Parathyroid adenoma (tissue), 2 donors: Measurements from ENCODE around the gene RGS10.

Experiments used
- H2AFZ ChIP-seq: fragments of 300-600 bp; sonication (generic); one replicate; pipeline ENCODE4 v1.7.0; 2017; ENCODE audit warnings: antibody characterized with exemption, mild to moderate bottlenecking
- H3K27ac ChIP-seq: fragments of 300-600 bp; sonication (generic); one replicate; pipeline ENCODE4 v1.7.0; 2017
- H3K27me3 ChIP-seq: fragments of 300-600 bp; sonication (generic); one replicate; pipeline ENCODE4 v1.7.0; 2017; ENCODE audit warnings: low read length; ENCODE audit not compliant: control insufficient read depth, insufficient read depth
- H3K36me3 ChIP-seq: fragments of 300-600 bp; sonication (generic); one replicate; pipeline ENCODE4 v1.7.0; 2017; ENCODE audit warnings: low read length; ENCODE audit not compliant: control insufficient read depth, insufficient read depth
- H3K4me1 ChIP-seq: fragments of 300-600 bp; sonication (generic); one replicate; pipeline ENCODE4 v1.7.0; 2017; ENCODE audit warnings: control low read depth
- H3K4me2 ChIP-seq: fragments of 300-600 bp; sonication (generic); one replicate; pipeline ENCODE4 v1.7.0; 2017; ENCODE audit warnings: low read length
- H3K4me3 ChIP-seq: fragments of 300-600 bp; sonication (generic); one replicate; pipeline ENCODE4 v1.7.0; 2017; ENCODE audit warnings: low read depth, low read length
- H3K79me2 ChIP-seq: fragments of 300-600 bp; sonication (generic); one replicate; pipeline ENCODE4 v1.7.0; 2017; ENCODE audit warnings: control low read depth
- H3K9ac ChIP-seq: fragments of 300-600 bp; sonication (generic); one replicate; pipeline ENCODE4 v1.7.0; 2017; ENCODE audit warnings: mild to moderate bottlenecking
- H3K9me3 ChIP-seq: fragments of 300-600 bp; sonication (generic); one replicate; pipeline ENCODE4 v1.7.0; 2017; ENCODE audit warnings: low read length; ENCODE audit not compliant: control insufficient read depth
- TF ChIP-seq, protein P1 (sequence below): fragments of 300-600 bp; sonication (generic); IDR thresholded peaks from one replicate; pipeline ENCODE4 v1.7.0; 2017; ENCODE audit warnings: antibody characterized with exemption, mild to moderate bottlenecking
- donor health status: primary hyperparathyroidism.

Gene RGS10

DNA sequence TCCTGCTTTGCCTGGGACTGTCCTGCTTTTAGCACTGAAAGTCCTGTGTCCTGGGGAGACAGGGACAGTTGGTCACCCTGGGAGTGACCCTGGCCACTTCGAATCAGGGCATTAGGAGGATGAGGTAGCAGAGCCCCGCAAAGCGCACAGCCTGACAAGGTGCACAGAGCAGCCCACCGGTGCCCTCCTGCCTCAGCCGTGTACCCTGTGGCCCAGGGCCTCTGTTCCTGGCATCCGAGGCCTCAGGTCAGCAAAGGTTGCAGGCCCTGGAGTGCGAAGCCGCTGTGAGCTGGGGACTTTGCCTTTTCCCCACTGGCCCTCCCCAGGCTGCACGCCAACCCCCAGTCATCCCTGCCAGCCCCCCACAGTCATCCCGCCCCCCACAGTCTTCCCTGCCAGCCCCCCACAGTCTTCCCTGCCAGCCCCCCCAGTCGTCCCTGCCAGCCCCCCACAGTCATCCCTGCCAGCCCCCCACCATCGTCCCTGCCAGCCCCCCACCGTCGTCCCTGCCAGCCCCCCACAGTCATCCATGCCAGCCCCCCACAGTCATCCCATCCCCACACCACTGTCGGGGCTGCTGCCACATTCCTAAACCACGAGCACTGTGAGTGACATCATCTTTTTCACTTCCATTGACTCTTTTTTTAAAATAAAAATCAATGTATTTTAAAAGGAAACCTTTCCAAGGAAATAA lies 91.8 kb downstream of the RGS10 start:
- H2AFZ ChIP-seq: no peak overlapping the region
- no peaks in the 10 kb centered on the region for H3K27me3 ChIP-seq
- no peak overlapping the region for H3K4me3 ChIP-seq
- no peak overlapping the region for H3K4me2 ChIP-seq
- no peaks in the 10 kb centered on the region for H3K79me2 ChIP-seq
- H3K9ac ChIP-seq: no peak overlapping the region
- H3K27ac ChIP-seq: no peak overlapping the region
- TF ChIP-seq, protein P1, sequence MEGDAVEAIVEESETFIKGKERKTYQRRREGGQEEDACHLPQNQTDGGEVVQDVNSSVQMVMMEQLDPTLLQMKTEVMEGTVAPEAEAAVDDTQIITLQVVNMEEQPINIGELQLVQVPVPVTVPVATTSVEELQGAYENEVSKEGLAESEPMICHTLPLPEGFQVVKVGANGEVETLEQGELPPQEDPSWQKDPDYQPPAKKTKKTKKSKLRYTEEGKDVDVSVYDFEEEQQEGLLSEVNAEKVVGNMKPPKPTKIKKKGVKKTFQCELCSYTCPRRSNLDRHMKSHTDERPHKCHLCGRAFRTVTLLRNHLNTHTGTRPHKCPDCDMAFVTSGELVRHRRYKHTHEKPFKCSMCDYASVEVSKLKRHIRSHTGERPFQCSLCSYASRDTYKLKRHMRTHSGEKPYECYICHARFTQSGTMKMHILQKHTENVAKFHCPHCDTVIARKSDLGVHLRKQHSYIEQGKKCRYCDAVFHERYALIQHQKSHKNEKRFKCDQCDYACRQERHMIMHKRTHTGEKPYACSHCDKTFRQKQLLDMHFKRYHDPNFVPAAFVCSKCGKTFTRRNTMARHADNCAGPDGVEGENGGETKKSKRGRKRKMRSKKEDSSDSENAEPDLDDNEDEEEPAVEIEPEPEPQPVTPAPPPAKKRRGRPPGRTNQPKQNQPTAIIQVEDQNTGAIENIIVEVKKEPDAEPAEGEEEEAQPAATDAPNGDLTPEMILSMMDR: no peak
- H3K9me3 ChIP-seq: no peaks in the 10 kb centered on the region
- H3K4me1 ChIP-seq: no peaks in the 10 kb centered on the region
- H3K36me3 ChIP-seq: no peaks in the 10 kb centered on the region
